ENCODE measurements around the gene PIEZO2.

PIEZO2 gene

GRCh38 chr18:10979411-10979810 is 170.0 kb downstream of the PIEZO2 start:
- TF ChIP-seq, protein P1, sequence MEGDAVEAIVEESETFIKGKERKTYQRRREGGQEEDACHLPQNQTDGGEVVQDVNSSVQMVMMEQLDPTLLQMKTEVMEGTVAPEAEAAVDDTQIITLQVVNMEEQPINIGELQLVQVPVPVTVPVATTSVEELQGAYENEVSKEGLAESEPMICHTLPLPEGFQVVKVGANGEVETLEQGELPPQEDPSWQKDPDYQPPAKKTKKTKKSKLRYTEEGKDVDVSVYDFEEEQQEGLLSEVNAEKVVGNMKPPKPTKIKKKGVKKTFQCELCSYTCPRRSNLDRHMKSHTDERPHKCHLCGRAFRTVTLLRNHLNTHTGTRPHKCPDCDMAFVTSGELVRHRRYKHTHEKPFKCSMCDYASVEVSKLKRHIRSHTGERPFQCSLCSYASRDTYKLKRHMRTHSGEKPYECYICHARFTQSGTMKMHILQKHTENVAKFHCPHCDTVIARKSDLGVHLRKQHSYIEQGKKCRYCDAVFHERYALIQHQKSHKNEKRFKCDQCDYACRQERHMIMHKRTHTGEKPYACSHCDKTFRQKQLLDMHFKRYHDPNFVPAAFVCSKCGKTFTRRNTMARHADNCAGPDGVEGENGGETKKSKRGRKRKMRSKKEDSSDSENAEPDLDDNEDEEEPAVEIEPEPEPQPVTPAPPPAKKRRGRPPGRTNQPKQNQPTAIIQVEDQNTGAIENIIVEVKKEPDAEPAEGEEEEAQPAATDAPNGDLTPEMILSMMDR (IDR thresholded peaks at IDR 0.05; ENCODE audit: extremely low read depth, missing control alignments), result no peak
- no peak for DNase-seq (ENCODE audit: low spot score)

DNA sequence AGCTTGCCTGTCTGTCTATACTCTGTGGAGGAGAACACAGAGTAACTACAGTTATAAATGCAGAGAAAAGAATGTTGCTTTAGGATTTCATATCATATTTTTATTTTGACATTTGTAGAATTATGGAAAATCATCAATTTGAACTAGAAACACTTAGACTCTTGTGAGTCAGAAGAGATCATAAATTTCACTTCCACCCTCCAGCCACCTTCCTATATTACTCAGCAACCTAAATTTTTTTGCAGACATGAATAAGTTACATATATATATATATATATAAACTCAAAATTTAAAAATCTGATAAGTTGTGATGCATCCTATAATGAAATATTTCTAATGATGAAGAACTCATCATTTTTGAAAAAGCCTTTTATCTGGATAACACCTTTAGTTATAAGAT is 172.3 kb downstream of the PIEZO2 start:
- DNase-seq (ENCODE audit: low spot score), result no peak
- TF ChIP-seq, protein P1 (IDR thresholded peaks at IDR 0.05; ENCODE audit: extremely low read depth, missing control alignments), result no peak

DNA sequence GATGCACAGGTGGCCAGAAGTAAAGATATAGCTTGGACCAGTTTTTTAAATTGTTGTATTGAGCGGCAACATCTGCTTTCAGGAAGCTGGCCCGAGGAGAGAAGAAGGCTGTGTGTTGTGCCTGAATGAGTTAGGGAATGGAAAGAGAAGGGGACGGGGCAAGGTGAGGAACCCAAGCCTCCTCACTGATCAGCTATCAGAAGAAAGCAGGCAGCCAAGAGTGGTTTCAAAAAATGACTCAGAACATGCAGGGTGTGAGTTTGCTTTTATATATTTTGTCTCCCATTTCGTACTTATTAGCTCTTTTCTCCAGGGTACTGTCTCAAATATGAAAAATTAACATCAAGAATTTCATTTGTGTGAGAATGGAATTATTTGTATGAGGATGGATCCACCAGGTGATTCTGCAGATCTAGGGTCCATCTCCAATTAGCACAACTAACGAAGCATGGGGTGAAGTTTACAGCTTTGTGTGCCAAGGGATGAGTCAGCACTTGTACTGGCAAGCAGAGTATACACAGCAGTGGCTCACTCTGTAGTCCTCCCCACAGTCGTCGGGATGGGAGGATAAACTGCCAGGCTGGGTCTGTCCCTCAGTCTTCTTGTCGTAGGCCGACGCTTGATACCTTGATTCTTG is 175.7 kb downstream of the PIEZO2 start:
- TF ChIP-seq, protein P1 (IDR thresholded peaks at IDR 0.05; ENCODE audit: extremely low read depth, missing control alignments), result no peak
- DNase-seq (ENCODE audit: low spot score), result no peak

GRCh38 chr18:10971717-10972116 is 177.7 kb downstream of the PIEZO2 start:
- DNase-seq (ENCODE audit: low spot score), result no peak
- TF ChIP-seq, protein P1 (IDR thresholded peaks at IDR 0.05; ENCODE audit: extremely low read depth, missing control alignments), result no peak

DNA sequence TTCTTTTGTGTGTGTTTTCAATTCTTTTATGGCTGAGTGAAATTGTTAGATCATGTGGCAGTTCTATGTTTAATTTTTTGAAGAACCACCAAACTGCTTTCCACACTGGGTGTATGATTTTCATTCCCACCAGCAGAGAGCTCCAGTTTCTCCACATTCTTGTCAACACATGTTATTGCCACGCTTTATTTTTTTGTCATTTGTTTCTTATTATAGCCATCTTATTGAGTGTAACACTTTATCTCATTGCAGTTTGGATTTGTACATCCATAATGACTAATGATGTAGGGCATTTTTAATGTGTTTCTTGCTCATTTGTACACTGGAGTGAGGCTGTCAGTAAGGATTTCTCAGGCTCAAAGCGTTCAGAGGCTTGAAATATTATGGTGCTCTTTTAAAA is 184.2 kb downstream of the PIEZO2 start:
- DNase-seq (ENCODE audit: low spot score), result no peak

DNA sequence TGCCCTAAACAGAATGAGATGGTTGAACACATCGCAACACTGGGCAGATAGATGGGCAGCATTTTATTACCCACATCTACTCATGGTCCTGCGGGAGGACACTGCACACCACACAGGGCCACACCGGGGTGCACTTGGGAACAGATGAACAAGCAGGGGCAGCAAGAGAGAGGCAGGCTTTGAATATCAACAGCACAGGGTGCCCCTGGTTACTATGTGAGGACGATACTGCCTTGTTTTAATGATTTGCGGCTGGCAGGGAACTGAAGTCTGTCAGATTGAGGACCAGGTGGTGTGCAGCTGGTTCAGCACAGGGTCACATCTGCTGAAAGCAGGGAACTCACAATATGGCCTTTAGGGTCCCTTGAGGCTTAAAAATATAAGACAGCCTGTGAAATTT is 195.7 kb downstream of the PIEZO2 start:
- TF ChIP-seq, protein P1 (IDR thresholded peaks at IDR 0.05; ENCODE audit: extremely low read depth, missing control alignments), result no peak
- no peak for DNase-seq (ENCODE audit: low spot score)

More for the DNA sequence above, 184.2 kb downstream of the PIEZO2 start:
- TF ChIP-seq, protein P1 (IDR thresholded peaks at IDR 0.05; ENCODE audit: extremely low read depth, missing control alignments), result no peak

DNA sequence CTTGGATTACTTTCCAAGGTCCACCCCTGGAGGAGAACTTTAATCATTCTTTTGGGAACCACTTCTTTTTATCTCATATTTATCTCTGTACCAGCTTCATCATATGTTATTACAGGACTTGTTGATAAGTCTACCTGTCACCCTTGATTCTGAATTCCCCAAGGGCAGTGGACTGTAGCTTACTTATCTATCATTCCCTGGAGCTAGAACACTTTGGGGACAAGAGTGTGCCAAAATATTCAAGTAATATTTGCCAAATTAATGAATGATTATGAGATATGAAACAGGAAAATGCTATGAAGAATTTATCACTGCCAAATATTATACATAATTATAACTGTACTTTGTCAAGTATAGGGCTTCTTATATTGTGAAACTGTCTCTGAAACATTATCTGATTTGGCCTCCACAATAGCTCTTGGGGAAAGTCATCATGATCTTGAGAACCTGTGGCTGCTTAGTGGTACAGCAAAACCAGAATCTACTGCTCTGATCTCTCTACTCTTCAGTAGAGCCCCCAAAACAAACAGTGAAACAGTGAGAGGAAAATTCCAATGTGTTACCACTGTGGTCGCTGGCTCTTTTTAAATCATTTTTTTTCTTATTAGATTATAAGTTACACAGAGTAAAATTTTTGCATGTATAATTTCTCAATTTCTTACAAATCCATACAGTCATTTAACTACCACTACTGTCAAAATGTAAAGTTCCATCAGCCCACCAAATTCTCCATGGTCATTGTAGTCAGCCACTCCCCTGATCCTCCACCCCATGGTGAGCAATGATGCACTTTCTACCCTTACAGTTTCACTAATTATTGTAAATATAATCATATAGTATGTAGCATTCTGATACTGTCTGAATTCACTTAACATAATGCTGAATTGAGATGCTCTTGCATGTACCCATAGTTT is 197.5 kb downstream of the PIEZO2 start:
- no peak for DNase-seq (ENCODE audit: low spot score)
- TF ChIP-seq, protein P1 (IDR thresholded peaks at IDR 0.05; ENCODE audit: extremely low read depth, missing control alignments), result no peak
